Neural progenitor cell (in vitro differentiated cells): ENCODE data around the gene RBM14. TPM values are rescaled to one million over a fixed set of nuclear protein-coding genes. Genes with fewer than 3 reads are reported as not detected.
A peak's percentile ranks its signal among the peaks of the same experiment; 100 is the strongest.

Source experiments
- DNase-seq: peaks from one replicate; pipeline ENCODE4 v3.0.0-alpha.2; 2016; ENCODE audit warnings: low spot score
- H2AFZ ChIP-seq: fragments of 200-600 bp; sonication (generic); replicated peaks from 2 replicates; pipeline ENCODE4 v1.6.1; 2016; ENCODE audit warnings: antibody characterized with exemption
- H3F3A ChIP-seq: fragments of 200-600 bp; sonication (generic); 2 replicates; pipeline ENCODE4 v1.6.1; 2016; ENCODE audit warnings: antibody characterized with exemption, low read depth
- H3K27ac ChIP-seq: fragments of 200-600 bp; sonication (generic); 2 replicates; pipeline ENCODE4 v1.5.1; 2016; ENCODE audit warnings: mild to moderate bottlenecking
- H3K27me3 ChIP-seq: fragments of 200-600 bp; sonication (generic); 2 replicates; pipeline ENCODE4 v1.6.1; 2016; ENCODE audit warnings: mild to moderate bottlenecking, moderate library complexity
- H3K36me3 ChIP-seq: fragments of 200-600 bp; sonication (generic); 2 replicates; pipeline ENCODE4 v1.5.1; 2016
- H3K4me1 ChIP-seq: fragments of 200-600 bp; sonication (generic); 2 replicates; pipeline ENCODE4 v1.6.1; 2016; ENCODE audit warnings: mixed run types
- H3K4me2 ChIP-seq: fragments of 200-600 bp; sonication (generic); 2 replicates; pipeline ENCODE4 v1.6.1; 2016
- H3K4me3 ChIP-seq: fragments of 200-600 bp; sonication (generic); 2 replicates; pipeline ENCODE4 v1.5.1; 2016
- H3K79me2 ChIP-seq: fragments of 200-600 bp; sonication (generic); 2 replicates; pipeline ENCODE4 v1.6.1; 2016; ENCODE audit warnings: low read depth
- H3K9ac ChIP-seq: fragments of 200-600 bp; sonication (generic); 2 replicates; pipeline ENCODE4 v1.6.1; 2016
- H3K9me3 ChIP-seq: fragments of 200-600 bp; sonication (generic); 2 replicates; pipeline ENCODE4 v1.5.1; 2016; ENCODE audit warnings: low read depth
- H4K20me1 ChIP-seq: fragments of 200-600 bp; sonication (generic); 2 replicates; pipeline ENCODE4 v1.6.1; 2016; ENCODE audit warnings: low read depth
- H3K27ac Mint-ChIP-seq: 3 replicates; pipeline ENCODE4 v1.8.0; 2021; ENCODE audit warnings: mixed read lengths
- H3K27me3 Mint-ChIP-seq: 2 replicates; pipeline ENCODE4 v1.8.0; 2022; ENCODE audit warnings: low read depth, mild to moderate bottlenecking, inconsistent platforms, moderate library complexity, mixed read lengths; ENCODE audit not compliant: insufficient read depth
- H3K36me3 Mint-ChIP-seq: 3 replicates; pipeline ENCODE4 v1.8.0; 2021; ENCODE audit warnings: mixed read lengths
- H3K4me1 Mint-ChIP-seq: 3 replicates; pipeline ENCODE4 v1.8.0; 2021; ENCODE audit warnings: mixed read lengths
- H3K4me3 Mint-ChIP-seq: 3 replicates; pipeline ENCODE4 v1.8.0; 2021; ENCODE audit warnings: mild to moderate bottlenecking, moderate library complexity, mixed read lengths
- H3K9me3 Mint-ChIP-seq: 3 replicates; pipeline ENCODE4 v1.8.0; 2020; ENCODE audit warnings: mixed read lengths
- EZH2 ChIP-seq: fragments of 200-600 bp; sonication (generic); IDR thresholded peaks from 2 replicates; pipeline ENCODE4 v1.6.1; 2017; ENCODE audit warnings: antibody characterized with exemption, mild to moderate bottlenecking, moderate library complexity
- EZH2phosphoT487 ChIP-seq: fragments of 200-600 bp; sonication (generic); IDR thresholded peaks from 2 replicates; pipeline ENCODE4 v1.6.1; 2017; ENCODE audit warnings: antibody characterized with exemption
- total RNA-seq: library from RNA; depleted of rRNA; stranded (reverse); fragments of >200 nt; gene quantifications from 2 replicates; pipeline ENCODE4 v1.2.3, GENCODE V29; 2015; ENCODE audit warnings: low replicate concordance
- TF ChIP-seq, protein P1 (sequence below): fragments of 200-600 bp; sonication (generic); IDR thresholded peaks from 2 replicates; pipeline ENCODE4 v1.5.1; 2017; ENCODE audit warnings: antibody characterized with exemption, mild to moderate bottlenecking

Gene RBM14, protein sequence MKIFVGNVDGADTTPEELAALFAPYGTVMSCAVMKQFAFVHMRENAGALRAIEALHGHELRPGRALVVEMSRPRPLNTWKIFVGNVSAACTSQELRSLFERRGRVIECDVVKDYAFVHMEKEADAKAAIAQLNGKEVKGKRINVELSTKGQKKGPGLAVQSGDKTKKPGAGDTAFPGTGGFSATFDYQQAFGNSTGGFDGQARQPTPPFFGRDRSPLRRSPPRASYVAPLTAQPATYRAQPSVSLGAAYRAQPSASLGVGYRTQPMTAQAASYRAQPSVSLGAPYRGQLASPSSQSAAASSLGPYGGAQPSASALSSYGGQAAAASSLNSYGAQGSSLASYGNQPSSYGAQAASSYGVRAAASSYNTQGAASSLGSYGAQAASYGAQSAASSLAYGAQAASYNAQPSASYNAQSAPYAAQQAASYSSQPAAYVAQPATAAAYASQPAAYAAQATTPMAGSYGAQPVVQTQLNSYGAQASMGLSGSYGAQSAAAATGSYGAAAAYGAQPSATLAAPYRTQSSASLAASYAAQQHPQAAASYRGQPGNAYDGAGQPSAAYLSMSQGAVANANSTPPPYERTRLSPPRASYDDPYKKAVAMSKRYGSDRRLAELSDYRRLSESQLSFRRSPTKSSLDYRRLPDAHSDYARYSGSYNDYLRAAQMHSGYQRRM
- 38.2 and 63.8 TPM in 2 replicates for total RNA-seq

DNA sequence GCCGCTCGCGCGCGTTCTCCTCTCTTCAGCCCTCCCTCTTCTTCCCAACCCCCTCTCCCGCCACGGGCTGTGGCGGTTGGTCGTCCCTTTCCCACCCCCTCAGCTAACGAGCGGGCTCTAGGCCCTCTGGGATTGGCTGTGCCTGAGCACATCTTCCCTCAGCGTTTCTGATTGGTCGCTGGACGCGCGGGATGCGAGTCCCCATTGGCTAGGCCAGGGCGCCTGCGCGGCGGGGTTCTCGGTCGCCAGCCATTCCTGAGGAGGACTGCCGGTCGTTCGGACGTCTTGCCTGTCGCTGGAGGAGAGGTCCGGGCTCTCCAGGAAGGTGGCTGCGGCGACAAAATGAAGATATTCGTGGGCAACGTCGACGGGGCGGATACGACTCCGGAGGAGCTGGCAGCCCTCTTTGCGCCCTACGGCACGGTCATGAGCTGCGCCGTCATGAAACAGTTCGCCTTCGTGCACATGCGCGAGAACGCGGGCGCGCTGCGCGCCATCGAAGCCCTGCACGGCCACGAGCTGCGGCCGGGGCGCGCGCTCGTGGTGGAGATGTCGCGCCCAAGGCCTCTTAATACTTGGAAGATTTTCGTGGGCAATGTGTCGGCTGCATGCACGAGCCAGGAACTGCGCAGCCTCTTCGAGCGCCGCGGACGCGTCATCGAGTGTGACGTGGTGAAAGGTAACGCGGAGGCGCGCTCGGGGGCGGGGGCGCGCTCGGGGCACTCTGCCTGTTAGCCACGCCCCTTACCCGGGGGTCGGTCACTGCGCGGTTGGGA, at the start of gene RBM14:
TSS of gene RBM14 (plus strand) at position 252 of the 776 bp plus-strand sequence. CDS start at position 343, 91 bp downstream.
- H3K4me1 Mint-ChIP-seq: peaks cover 34% of the 10 kb centered on the region
- peak within 1 kb of the TSS; percentile 98 for H3K27ac Mint-ChIP-seq
- Histone ChIP-seq H3K9me3 (no peaks in the 10 kb centered on the region), H2AFZ (peak within 1 kb of the TSS; percentile 55), H3K9ac (peak within 1 kb of the TSS; percentile 65), H3K4me2 (peak within 1 kb of the TSS; percentile 100), H3K4me1 (peaks cover 32% of the 10 kb centered on the region), H3K27ac (peak within 1 kb of the TSS; percentile 92), H4K20me1 (peaks cover 50% of the 10 kb centered on the region), H3F3A (peaks cover 49% of the 10 kb centered on the region), H3K36me3 (no peaks in the 10 kb centered on the region), H3K79me2 (peaks cover 60% of the 10 kb centered on the region), H3K27me3 (no peaks in the 10 kb centered on the region), H3K4me3 (peak within 1 kb of the TSS; percentile 82)
- peaks cover 24% of the 10 kb centered on the region for H3K36me3 Mint-ChIP-seq
- peak within 1 kb of the TSS; percentile 98 for H3K4me3 Mint-ChIP-seq
- no peaks in the 10 kb centered on the region for H3K27me3 Mint-ChIP-seq
- peak; percentile 100 for DNase-seq
- TF ChIP-seq EZH2phosphoT487 (no peak), EZH2 (no peak)
- TF ChIP-seq, protein P1, sequence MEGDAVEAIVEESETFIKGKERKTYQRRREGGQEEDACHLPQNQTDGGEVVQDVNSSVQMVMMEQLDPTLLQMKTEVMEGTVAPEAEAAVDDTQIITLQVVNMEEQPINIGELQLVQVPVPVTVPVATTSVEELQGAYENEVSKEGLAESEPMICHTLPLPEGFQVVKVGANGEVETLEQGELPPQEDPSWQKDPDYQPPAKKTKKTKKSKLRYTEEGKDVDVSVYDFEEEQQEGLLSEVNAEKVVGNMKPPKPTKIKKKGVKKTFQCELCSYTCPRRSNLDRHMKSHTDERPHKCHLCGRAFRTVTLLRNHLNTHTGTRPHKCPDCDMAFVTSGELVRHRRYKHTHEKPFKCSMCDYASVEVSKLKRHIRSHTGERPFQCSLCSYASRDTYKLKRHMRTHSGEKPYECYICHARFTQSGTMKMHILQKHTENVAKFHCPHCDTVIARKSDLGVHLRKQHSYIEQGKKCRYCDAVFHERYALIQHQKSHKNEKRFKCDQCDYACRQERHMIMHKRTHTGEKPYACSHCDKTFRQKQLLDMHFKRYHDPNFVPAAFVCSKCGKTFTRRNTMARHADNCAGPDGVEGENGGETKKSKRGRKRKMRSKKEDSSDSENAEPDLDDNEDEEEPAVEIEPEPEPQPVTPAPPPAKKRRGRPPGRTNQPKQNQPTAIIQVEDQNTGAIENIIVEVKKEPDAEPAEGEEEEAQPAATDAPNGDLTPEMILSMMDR: no peak
- H3K9me3 Mint-ChIP-seq: no peaks in the 10 kb centered on the region

GRCh38 chr11:66567787-66568123, 48.7 kb upstream of the RBM14 start:
- Histone ChIP-seq H3K9ac (no peak overlapping the region), H3K9me3 (no peaks in the 10 kb centered on the region), H2AFZ (no peak overlapping the region), H3K79me2 (no peaks in the 10 kb centered on the region), H3K36me3 (no peaks in the 10 kb centered on the region), H3K27me3 (no peaks in the 10 kb centered on the region), H4K20me1 (no peaks in the 10 kb centered on the region), H3K4me2 (no peak overlapping the region), H3F3A (peaks cover 14% of the 10 kb centered on the region), H3K4me1 (peaks cover 16% of the 10 kb centered on the region), H3K27ac (no peak overlapping the region), H3K4me3 (no peak overlapping the region)
- no peak for DNase-seq
- Mint-ChIP-seq H3K9me3 (no peaks in the 10 kb centered on the region), H3K27me3 (peaks cover 2% of the 10 kb centered on the region), H3K4me3 (no peak overlapping the region), H3K36me3 (no peaks in the 10 kb centered on the region), H3K27ac (no peak overlapping the region), H3K4me1 (peaks cover 13% of the 10 kb centered on the region)
- no peak for TF ChIP-seq EZH2
- TF ChIP-seq, protein P1: no peak
- no peak for TF ChIP-seq EZH2phosphoT487

DNA sequence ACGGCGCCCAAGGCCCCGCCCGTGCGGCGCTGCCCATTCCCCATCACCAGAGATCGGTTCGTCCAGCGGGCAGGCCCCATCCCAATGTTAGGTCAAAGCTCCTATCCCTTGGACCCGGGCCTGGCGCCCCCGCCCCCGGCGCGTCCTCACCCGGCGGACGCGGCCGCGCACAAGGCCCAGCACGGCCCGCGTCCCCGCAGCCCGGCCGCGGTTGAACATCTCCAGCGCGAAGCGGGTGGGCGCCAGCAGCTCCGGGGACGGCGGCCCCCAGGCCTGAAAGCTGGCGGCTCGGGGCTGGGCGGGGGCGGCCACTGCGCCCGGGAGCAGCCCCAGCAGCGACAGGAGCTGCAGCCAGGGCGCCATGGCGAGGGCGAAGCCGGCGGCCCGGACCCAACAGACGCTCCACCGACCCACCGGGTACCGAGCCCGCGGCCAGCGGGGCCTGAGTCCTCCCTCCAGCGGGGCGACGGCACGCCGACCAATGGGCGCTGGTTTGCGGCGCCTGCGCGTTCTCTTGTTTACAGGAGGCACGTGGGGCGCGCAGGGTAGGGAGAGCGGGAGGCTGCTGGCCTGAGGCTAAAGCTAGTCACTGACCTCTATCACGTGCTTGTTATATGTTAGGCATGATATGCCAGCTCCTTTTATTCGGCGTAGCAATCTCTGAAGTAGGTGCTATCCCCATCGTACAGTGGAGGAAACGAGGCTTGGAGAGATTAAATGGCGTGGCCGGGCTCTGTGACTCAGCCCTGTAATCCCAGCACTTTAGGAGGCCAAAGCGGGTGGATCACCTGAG, 48.1 kb upstream of the RBM14 start, which contains the start of gene CTSF:
TSS of gene CTSF (minus strand) at position 483 of the 793 bp plus-strand sequence. CDS start at position 363, 120 bp downstream.
- H3K27ac ChIP-seq: no peak within 1 kb of the TSS
- Mint-ChIP-seq H3K36me3 (no peaks in the 10 kb centered on the region), H3K27me3 (peaks cover 2% of the 10 kb centered on the region), H3K9me3 (no peaks in the 10 kb centered on the region), H3K27ac (no peak within 1 kb of the TSS), H3K4me1 (peaks cover 13% of the 10 kb centered on the region), H3K4me3 (no peak within 1 kb of the TSS)
- H3K4me1 ChIP-seq: peaks cover 16% of the 10 kb centered on the region
- no peak for DNase-seq
- H3K4me3 ChIP-seq: no peak within 1 kb of the TSS
- TF ChIP-seq EZH2phosphoT487: no peak
- TF ChIP-seq EZH2: no peak
- no peaks in the 10 kb centered on the region for H3K79me2 ChIP-seq
- no peaks in the 10 kb centered on the region for H4K20me1 ChIP-seq
- H3K9me3 ChIP-seq: no peaks in the 10 kb centered on the region
- no peak within 1 kb of the TSS for H3K4me2 ChIP-seq
- H3K27me3 ChIP-seq: no peaks in the 10 kb centered on the region
- peaks cover 14% of the 10 kb centered on the region for H3F3A ChIP-seq
- no peaks in the 10 kb centered on the region for H3K36me3 ChIP-seq
- H3K9ac ChIP-seq: no peak within 1 kb of the TSS
- H2AFZ ChIP-seq: no peak within 1 kb of the TSS
